Naive B cell (primary cell): ENCODE results near the gene P2RY13. TPM values are rescaled to one million over a fixed set of nuclear protein-coding genes. Genes with fewer than 3 reads are reported as not detected.

Experiments used
- ATAC-seq, 2 donors: fragments of 150-1000 bp; cut with Tn5 transposase; 2 replicates each; pipeline ENCODE4 v1.10.0; 2021; ENCODE audit warnings: low read depth in 2 of 2, mild to moderate bottlenecking in 2 of 2, moderate library complexity in 2 of 2
- DNase-seq: peaks from one replicate; pipeline ENCODE4 v3.0.0; 2022
- H3K27ac Mint-ChIP-seq, 6 donors: one replicate each; pipeline ENCODE4 v1.8.0; 2020 to 2022; ENCODE audit warnings: mild to moderate bottlenecking in 6 of 6, mixed read lengths in 6 of 6, moderate library complexity in 5 of 6, inconsistent platforms in 2 of 6
- H3K27me3 Mint-ChIP-seq, 3 donors: one replicate each; pipeline ENCODE4 v1.8.0; 2021 to 2022; ENCODE audit warnings: mixed read lengths in 3 of 3, mild to moderate bottlenecking in 1 of 3
- H3K36me3 Mint-ChIP-seq, 2 donors: one replicate each; pipeline ENCODE4 v1.8.0; 2020 to 2022; ENCODE audit warnings: mixed read lengths in 2 of 2, inconsistent platforms in 1 of 2, mild to moderate bottlenecking in 1 of 2
- H3K4me1 Mint-ChIP-seq, 3 donors: one replicate each; pipeline ENCODE4 v1.8.0; 2020 to 2022; ENCODE audit warnings: mixed read lengths in 3 of 3, inconsistent platforms in 1 of 3, mild to moderate bottlenecking in 1 of 3, moderate library complexity in 1 of 3
- H3K4me3 Mint-ChIP-seq, 8 donors: one replicate each; pipeline ENCODE4 v1.8.0; 2020 to 2022; ENCODE audit warnings: mild to moderate bottlenecking in 8 of 8, mixed read lengths in 8 of 8, moderate library complexity in 8 of 8, inconsistent platforms in 2 of 8
- H3K9me3 Mint-ChIP-seq, 7 donors: one replicate each; pipeline ENCODE4 v1.8.0; 2020 to 2022; ENCODE audit warnings: mixed read lengths in 7 of 7, mild to moderate bottlenecking in 5 of 7, inconsistent platforms in 2 of 7, moderate library complexity in 1 of 7
- polyA plus RNA-seq, 6 donors: library from polyadenylated mRNA; unstranded; fragments of 300-500 nt; fragmentation: Illumina TruSeq; gene quantifications; one replicate each; pipeline ENCODE4 v1.2.3, GENCODE V29; 2021; ENCODE audit warnings: low read depth in 6 of 6

P2RY13 gene
- polyA plus RNA-seq, 6 donors from 2014 or later: 0.14 to 1.1 (median 0.29) TPM; not detected in 1

DNA sequence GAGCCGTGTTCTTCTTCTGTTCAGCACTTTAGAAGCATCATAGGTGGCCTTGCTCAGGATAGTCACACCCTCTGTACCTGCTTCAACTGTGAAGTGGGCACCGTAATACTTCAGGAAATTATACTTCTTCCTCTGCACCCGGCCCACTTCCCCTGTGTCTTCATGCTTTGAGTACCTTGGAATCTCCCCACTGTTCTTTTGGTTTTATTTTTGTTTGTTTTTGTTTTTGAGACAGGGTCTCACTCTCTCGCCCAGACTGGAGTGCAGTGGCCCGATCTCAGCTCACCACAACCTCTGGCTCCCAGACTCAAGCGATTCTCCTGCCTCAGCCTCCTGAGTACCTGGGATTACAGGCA is 52.7 kb downstream of the P2RY13 start:
- Mint-ChIP-seq H3K27me3 (no peaks in the 10 kb centered on the region), H3K4me3 (peak overlapping the region; percentile 66 to 96 (median 89)), H3K27ac (peak overlapping the region; percentile 98 to 100 (median 99)), H3K9me3 (no peaks in the 10 kb centered on the region), H3K4me1 (peaks cover 63 to 88% (median 68%) of the 10 kb centered on the region in 3 donors), H3K36me3 (peaks cover 7 to 15% of the 10 kb centered on the region in 2 donors)
- DNase-seq (peak; percentile 87), ATAC-seq (peak; percentile 84 to 86)

Other genes starting within 250 kb of the P2RY13 start
- under 1 TPM in 2 of 6 donors, not detected in 4; 0.22 to 0.23 TPM for gene MED12L, start 243.9 kb downstream of the P2RY13 start, polyA plus RNA-seq
- gene GPR171, start 126.3 kb downstream of the P2RY13 start, polyA plus RNA-seq: 1 to 10 TPM in 4 of 6 donors, under 1 TPM in 2; 0.62 to 4.7 (median 1.7) TPM
- gene P2RY14, start 51.0 kb downstream of the P2RY13 start, polyA plus RNA-seq: 10 to 100 TPM; 35.9 to 74.9 (median 53.4) TPM
- gene GPR87, start 12.7 kb downstream of the P2RY13 start, polyA plus RNA-seq: not detected
- gene P2RY12, start 55.2 kb upstream of the P2RY13 start, polyA plus RNA-seq: 1 to 10 TPM in 2 of 6 donors, under 1 TPM in 3, not detected in 1; 0.57 to 1.1 (median 0.91) TPM
- not detected for gene IGSF10, start 131.5 kb upstream of the P2RY13 start, polyA plus RNA-seq